ENCODE measurements around the gene HOXC6.
"Not testable (repeated sequence)": the region's sequence is repeated elsewhere in the genome, so short reads cannot be mapped to it uniquely, and the experiment has no call there.

Gene HOXC6

GRCh38 chr12:54060174-54060974 is 32.1 kb downstream of the HOXC6 start:
- DNase-seq: no peak

GRCh38 chr12:54060975-54061778 is 32.9 kb downstream of the HOXC6 start:
- DNase-seq: no peak

- DNase-seq: no peak
These were observed 37.4 kb downstream of the HOXC6 start for GRCh38 chr12:54065677-54066076.

- DNase-seq: no peak
These were observed 38.2 kb downstream of the HOXC6 start for GRCh38 chr12:54066408-54066807.

- DNase-seq: no peak
These were observed 40.3 kb downstream of the HOXC6 start for GRCh38 chr12:54068418-54069070.

GRCh38 chr12:54071942-54072341 is 43.7 kb downstream of the HOXC6 start:
- DNase-seq: no peak

GRCh38 chr12:54074308-54074707 is 46.1 kb downstream of the HOXC6 start:
- DNase-seq: no peak

GRCh38 chr12:54075409-54075808 is 47.2 kb downstream of the HOXC6 start:
- DNase-seq: no peak

- DNase-seq: no peak
These were observed 47.7 kb downstream of the HOXC6 start for GRCh38 chr12:54075974-54076373.

- not testable (repeated sequence) for DNase-seq
These were observed 49.6 kb downstream of the HOXC6 start for GRCh38 chr12:54077843-54078242.

GRCh38 chr12:54079115-54079514 is 50.9 kb downstream of the HOXC6 start:
- DNase-seq: not testable (repeated sequence)
